Measurements from ENCODE around the gene UBL5. TPM values are rescaled to one million over a fixed set of nuclear protein-coding genes. Genes with fewer than 3 reads are reported as not detected.

Gene UBL5
- total RNA-seq, 1 donor from 2014 or later: 422 TPM

- DNase-seq (ENCODE audit: low spot score): no peak
- intact Hi-C loops (cut with DNase I): no loop called here
Measured at GRCh38 chr19:9847087-9847671, 19.5 kb downstream of the UBL5 start.

GRCh38 chr19:9848060-9848459, 20.3 kb downstream of the UBL5 start:
- DNase-seq (ENCODE audit: low spot score): no peak
- intact Hi-C loops (cut with DNase I): no loop called here

GRCh38 chr19:9848762-9849161, 21.0 kb downstream of the UBL5 start:
- no peak for DNase-seq (ENCODE audit: low spot score)
- intact Hi-C loops (cut with DNase I): no loop called here

GRCh38 chr19:9849791-9850190, 22.1 kb downstream of the UBL5 start:
- intact Hi-C loops (cut with DNase I): no loop called here
- DNase-seq (ENCODE audit: low spot score): no peak

GRCh38 chr19:9850235-9850959, 22.7 kb downstream of the UBL5 start:
- intact Hi-C loops (cut with DNase I): no loop called here
- no peak for DNase-seq (ENCODE audit: low spot score)

- intact Hi-C loops (cut with DNase I): no loop called here
- DNase-seq (ENCODE audit: low spot score): no peak
Measured at GRCh38 chr19:9854282-9854846, 26.6 kb downstream of the UBL5 start.

GRCh38 chr19:9856609-9857008, 28.9 kb downstream of the UBL5 start:
- intact Hi-C loops (cut with DNase I): no loop called here
- DNase-seq (ENCODE audit: low spot score): no peak

- intact Hi-C loops (cut with DNase I): no loop called here
- DNase-seq (ENCODE audit: low spot score): no peak
Measured at GRCh38 chr19:9857076-9857721, 29.5 kb downstream of the UBL5 start.

GRCh38 chr19:9857920-9858746, 30.4 kb downstream of the UBL5 start:
- intact Hi-C loops (cut with DNase I): no loop called here
- DNase-seq (ENCODE audit: low spot score): no peak

GRCh38 chr19:9858766-9859165, 31.0 kb downstream of the UBL5 start:
- DNase-seq (ENCODE audit: low spot score): no peak
- intact Hi-C loops (cut with DNase I): no loop called here

- intact Hi-C loops (cut with DNase I): no loop called here
- no peak for DNase-seq (ENCODE audit: low spot score)
Measured at GRCh38 chr19:9860407-9860806, 32.7 kb downstream of the UBL5 start.

- DNase-seq (ENCODE audit: low spot score): no peak
- intact Hi-C loops (cut with DNase I): no loop called here
Measured at GRCh38 chr19:9861503-9861902, 33.8 kb downstream of the UBL5 start.

- DNase-seq (ENCODE audit: low spot score): no peak
- intact Hi-C loops (cut with DNase I): no loop called here
Measured at GRCh38 chr19:9862938-9863337, 35.2 kb downstream of the UBL5 start.

- intact Hi-C loops (cut with DNase I): no loop called here
- DNase-seq (ENCODE audit: low spot score): no peak
Measured at GRCh38 chr19:9863759-9864158, 36.0 kb downstream of the UBL5 start.

- DNase-seq (ENCODE audit: low spot score): no peak
Measured at GRCh38 chr19:9865732-9866501, 38.2 kb downstream of the UBL5 start.

GRCh38 chr19:9868983-9869617, 41.4 kb downstream of the UBL5 start:
- DNase-seq (ENCODE audit: low spot score): no peak

More at GRCh38 chr19:9865732-9866501, 38.2 kb downstream of the UBL5 start:
- intact Hi-C loops (cut with DNase I): no loop called here

GRCh38 chr19:9871626-9872338, 44.1 kb downstream of the UBL5 start:
- intact Hi-C loops (cut with DNase I): no loop called here
- DNase-seq (ENCODE audit: low spot score): no peak

More at GRCh38 chr19:9868983-9869617, 41.4 kb downstream of the UBL5 start:
- intact Hi-C loops (cut with DNase I): no loop called here

- intact Hi-C loops (cut with DNase I): no loop called here
- no peak for DNase-seq (ENCODE audit: low spot score)
Measured at GRCh38 chr19:9872618-9873242, 45.0 kb downstream of the UBL5 start.

Data from cardiac septum (tissue), 1 donor.